ENCODE results near the gene WFS1. TPM values are rescaled to one million over a fixed set of nuclear protein-coding genes. Genes with fewer than 3 reads are reported as not detected.

WFS1 gene
- total RNA-seq, 2 donors from 2014 or later = 1.1 to 2.6 TPM

GRCh38 chr4:6341696-6342095 lies 72.0 kb downstream of the WFS1 start:
- Mint-ChIP-seq H3K36me3 (ENCODE audit: low read depth) (no peaks in the 10 kb centered on the region), H3K27me3 (peaks cover 20% of the 10 kb centered on the region), H3K4me1 (peaks cover 21% of the 10 kb centered on the region), H3K27ac (no peak overlapping the region), H3K4me3 (no peak overlapping the region), H3K9me3 (no peaks in the 10 kb centered on the region)
- ATAC-seq (replicated peaks) = no peak

DNA sequence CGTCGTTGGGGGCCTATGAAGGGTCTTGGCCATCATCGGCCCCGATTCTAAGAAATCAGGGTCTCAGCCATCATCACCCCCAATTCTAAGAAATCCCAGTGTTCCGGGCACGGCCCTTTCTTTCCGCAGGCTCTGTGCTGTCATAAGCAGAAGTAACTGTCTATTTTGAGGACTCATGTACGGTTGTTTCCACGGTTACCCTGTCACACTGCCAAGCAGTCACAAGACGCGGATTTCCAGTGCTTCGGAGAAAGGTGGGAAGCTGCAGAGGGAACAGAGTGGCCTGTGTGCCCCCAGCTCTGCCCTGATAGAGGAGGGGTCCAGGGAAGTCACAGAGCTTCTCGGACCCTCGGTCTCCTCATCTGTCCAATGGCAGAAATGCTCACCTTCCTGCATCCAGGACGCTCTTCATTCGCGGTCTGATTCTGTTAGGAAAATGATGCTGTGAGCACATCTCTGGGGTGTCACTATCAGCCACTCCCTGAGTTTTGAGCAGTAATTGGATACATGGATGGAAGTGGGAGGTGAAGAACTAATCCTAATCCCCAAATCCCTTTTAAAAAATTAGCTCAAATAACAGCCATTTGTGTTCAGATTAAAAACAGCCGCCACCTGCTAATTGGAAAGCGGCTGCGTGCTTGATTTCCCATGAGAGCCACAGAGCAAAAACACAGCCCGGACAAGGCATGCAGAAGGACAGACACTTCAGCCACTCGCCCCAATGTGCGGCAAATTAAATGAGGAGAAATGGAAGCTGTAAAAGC lies 73.1 kb downstream of the WFS1 start:
- H3K36me3 Mint-ChIP-seq (ENCODE audit: low read depth) = no peaks in the 10 kb centered on the region
- no peak overlapping the region for H3K4me3 Mint-ChIP-seq
- no peaks in the 10 kb centered on the region for H3K9me3 Mint-ChIP-seq
- no peak for ATAC-seq (replicated peaks)
- peaks cover 12% of the 10 kb centered on the region for H3K4me1 Mint-ChIP-seq
- H3K27ac Mint-ChIP-seq = no peak overlapping the region
- peaks cover 12% of the 10 kb centered on the region for H3K27me3 Mint-ChIP-seq

- no peaks in the 10 kb centered on the region for H3K4me1 Mint-ChIP-seq
- peak; percentile 85 for ATAC-seq (replicated peaks)
- H3K9me3 Mint-ChIP-seq = no peaks in the 10 kb centered on the region
Observed at GRCh38 chr4:6343939-6344408, 74.3 kb downstream of the WFS1 start.

GRCh38 chr4:6345096-6345830 lies 75.6 kb downstream of the WFS1 start:
- H3K36me3 Mint-ChIP-seq (ENCODE audit: low read depth) = no peaks in the 10 kb centered on the region
- no peak for ATAC-seq (replicated peaks)
- no peaks in the 10 kb centered on the region for H3K4me1 Mint-ChIP-seq
- H3K27ac Mint-ChIP-seq = no peak overlapping the region
- peaks cover 10% of the 10 kb centered on the region for H3K27me3 Mint-ChIP-seq
- H3K4me3 Mint-ChIP-seq = no peak overlapping the region
- H3K9me3 Mint-ChIP-seq = no peaks in the 10 kb centered on the region

More at GRCh38 chr4:6343939-6344408, 74.3 kb downstream of the WFS1 start:
- Mint-ChIP-seq H3K4me3 (no peak overlapping the region), H3K36me3 (ENCODE audit: low read depth) (no peaks in the 10 kb centered on the region), H3K27me3 (peaks cover 10% of the 10 kb centered on the region), H3K27ac (no peak overlapping the region)

GRCh38 chr4:6345866-6346265 lies 76.2 kb downstream of the WFS1 start:
- no peaks in the 10 kb centered on the region for H3K9me3 Mint-ChIP-seq
- no peaks in the 10 kb centered on the region for H3K36me3 Mint-ChIP-seq (ENCODE audit: low read depth)
- H3K27ac Mint-ChIP-seq = no peak overlapping the region
- no peak overlapping the region for H3K4me3 Mint-ChIP-seq
- H3K4me1 Mint-ChIP-seq = no peaks in the 10 kb centered on the region
- peaks cover 10% of the 10 kb centered on the region for H3K27me3 Mint-ChIP-seq
- no peak for ATAC-seq (replicated peaks)

DNA sequence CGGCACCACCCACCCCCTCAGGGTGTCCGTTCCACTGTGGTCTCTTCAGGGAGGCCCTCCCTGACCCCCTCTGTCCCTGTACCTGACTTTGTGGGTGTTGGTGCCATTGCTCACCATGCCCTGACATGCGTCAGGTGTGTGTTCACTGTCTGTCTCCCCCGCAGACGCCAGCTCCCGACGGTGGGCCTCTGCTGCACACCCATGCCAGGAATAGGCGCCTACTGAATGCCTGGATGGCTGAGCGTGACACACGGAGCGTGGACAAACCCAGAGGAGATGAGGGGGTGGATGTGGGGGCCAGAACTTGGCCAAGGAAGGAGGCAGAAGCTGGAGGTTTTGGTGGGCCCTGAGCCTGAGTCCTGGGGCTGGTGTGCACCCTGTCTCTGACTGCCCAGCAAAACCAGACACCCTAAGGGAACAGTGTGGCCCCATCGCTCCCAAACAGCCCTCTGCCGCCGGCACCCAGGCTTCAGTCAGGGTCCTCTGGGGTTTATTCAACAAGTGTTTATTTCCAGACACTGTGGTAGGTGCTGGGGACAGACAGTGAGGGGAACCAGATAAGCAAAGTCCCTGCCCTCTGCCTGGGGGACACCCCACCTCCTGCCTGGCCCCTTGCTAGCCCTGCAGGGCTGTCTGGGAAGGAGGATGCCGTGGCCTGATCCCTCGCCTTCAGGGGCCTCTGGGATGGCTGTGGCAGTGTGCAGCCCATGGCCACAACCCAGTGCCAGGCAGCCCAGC lies 76.9 kb downstream of the WFS1 start:
- ATAC-seq (replicated peaks) = no peak
- no peaks in the 10 kb centered on the region for H3K36me3 Mint-ChIP-seq (ENCODE audit: low read depth)
- no peaks in the 10 kb centered on the region for H3K9me3 Mint-ChIP-seq
- no peak overlapping the region for H3K4me3 Mint-ChIP-seq
- no peak overlapping the region for H3K27ac Mint-ChIP-seq
- peaks cover 7% of the 10 kb centered on the region for H3K27me3 Mint-ChIP-seq
- no peaks in the 10 kb centered on the region for H3K4me1 Mint-ChIP-seq

- no peaks in the 10 kb centered on the region for H3K36me3 Mint-ChIP-seq (ENCODE audit: low read depth)
- no peaks in the 10 kb centered on the region for H3K4me1 Mint-ChIP-seq
- no peak for ATAC-seq (replicated peaks)
- no peak overlapping the region for H3K4me3 Mint-ChIP-seq
- no peaks in the 10 kb centered on the region for H3K9me3 Mint-ChIP-seq
- H3K27ac Mint-ChIP-seq = no peak overlapping the region
- H3K27me3 Mint-ChIP-seq = peaks cover 11% of the 10 kb centered on the region
Observed at GRCh38 chr4:6347511-6348045, 77.9 kb downstream of the WFS1 start.

GRCh38 chr4:6348408-6348807 lies 78.8 kb downstream of the WFS1 start:
- no peak for ATAC-seq (replicated peaks)
- Mint-ChIP-seq H3K4me3 (no peak overlapping the region), H3K9me3 (no peaks in the 10 kb centered on the region), H3K27me3 (peaks cover 13% of the 10 kb centered on the region), H3K4me1 (no peaks in the 10 kb centered on the region), H3K36me3 (ENCODE audit: low read depth) (no peaks in the 10 kb centered on the region), H3K27ac (no peak overlapping the region)

DNA sequence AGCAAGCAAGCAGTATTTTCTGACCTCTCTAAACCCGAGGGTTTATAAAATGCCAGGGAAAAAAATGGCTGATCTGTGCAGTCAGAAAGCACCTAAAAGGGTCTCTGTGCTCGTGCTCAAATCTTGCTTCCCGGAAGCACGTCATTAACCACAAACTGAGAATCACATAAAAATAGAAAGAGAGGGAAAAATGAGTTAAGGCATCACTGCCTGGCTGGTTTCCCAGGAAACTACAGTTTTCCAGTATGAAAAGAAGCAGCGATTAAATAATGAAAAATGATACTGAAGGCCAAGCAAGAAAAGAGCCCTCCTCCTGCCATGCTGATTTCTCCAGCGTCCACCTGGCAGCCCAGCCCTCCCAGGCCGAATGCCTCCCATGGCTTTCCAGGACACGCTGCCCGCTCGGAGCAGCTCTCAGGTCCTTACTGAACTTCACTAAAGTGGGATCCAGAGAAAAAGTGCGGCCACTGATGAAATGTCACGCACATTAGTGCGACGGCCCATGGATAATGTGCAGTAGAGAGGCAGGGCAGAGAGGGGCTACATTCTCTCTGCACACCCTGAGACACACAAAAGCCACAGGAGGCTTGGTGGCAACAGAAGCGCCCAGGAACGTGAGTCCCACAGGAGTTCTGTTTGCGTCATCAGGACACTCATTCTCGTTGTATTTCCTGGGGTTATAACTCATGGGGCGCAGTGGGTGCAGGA lies 80.4 kb downstream of the WFS1 start:
- Mint-ChIP-seq H3K9me3 (no peaks in the 10 kb centered on the region), H3K4me3 (no peak overlapping the region), H3K36me3 (ENCODE audit: low read depth) (no peaks in the 10 kb centered on the region), H3K27ac (no peak overlapping the region), H3K4me1 (no peaks in the 10 kb centered on the region), H3K27me3 (peaks cover 15% of the 10 kb centered on the region)
- no peak for ATAC-seq (replicated peaks)

- Mint-ChIP-seq H3K4me3 (no peak overlapping the region), H3K27me3 (peaks cover 17% of the 10 kb centered on the region), H3K27ac (no peak overlapping the region), H3K36me3 (ENCODE audit: low read depth) (no peaks in the 10 kb centered on the region), H3K4me1 (no peaks in the 10 kb centered on the region), H3K9me3 (no peaks in the 10 kb centered on the region)
- no peak for ATAC-seq (replicated peaks)
Observed at GRCh38 chr4:6350646-6351045, 81.0 kb downstream of the WFS1 start.

- H3K4me1 Mint-ChIP-seq = no peaks in the 10 kb centered on the region
- H3K4me3 Mint-ChIP-seq = no peak overlapping the region
- H3K9me3 Mint-ChIP-seq = no peaks in the 10 kb centered on the region
- no peak for ATAC-seq (replicated peaks)
- no peak overlapping the region for H3K27ac Mint-ChIP-seq
- H3K27me3 Mint-ChIP-seq = peaks cover 15% of the 10 kb centered on the region
- H3K36me3 Mint-ChIP-seq (ENCODE audit: low read depth) = no peaks in the 10 kb centered on the region
Observed at GRCh38 chr4:6351246-6352000, 81.8 kb downstream of the WFS1 start.

DNA sequence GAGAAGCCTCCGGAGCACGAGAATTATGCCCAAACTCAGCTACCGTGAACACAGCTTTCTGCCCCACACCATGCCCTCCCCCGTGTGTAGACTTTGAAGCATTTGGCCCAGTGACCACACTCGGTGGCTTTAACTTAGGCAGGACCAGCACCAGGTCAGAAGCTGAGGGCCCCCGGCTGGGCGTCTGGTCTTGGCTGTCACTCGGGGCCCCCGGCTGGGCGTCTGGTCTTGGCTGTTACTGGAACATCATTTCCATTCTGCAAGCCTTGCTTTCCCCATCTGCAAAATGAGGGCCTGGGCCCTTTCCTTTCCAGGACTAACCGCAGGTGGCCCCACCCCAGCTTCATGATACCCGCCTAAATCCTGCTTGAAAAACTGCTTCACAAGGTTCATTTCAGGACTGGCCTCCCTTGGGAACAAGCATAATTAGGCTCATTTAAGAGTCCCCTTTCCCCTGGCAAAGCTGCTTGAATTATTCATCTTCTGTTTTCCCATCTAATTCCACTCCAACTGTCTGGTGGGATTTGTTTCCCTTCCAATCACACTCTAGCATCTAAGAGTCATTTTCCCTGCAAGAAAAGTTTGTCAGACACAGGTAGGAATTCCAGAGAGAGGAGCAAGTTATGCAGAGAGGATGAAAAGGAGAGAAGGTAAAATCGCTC lies 82.5 kb downstream of the WFS1 start:
- Mint-ChIP-seq H3K27me3 (peaks cover 15% of the 10 kb centered on the region), H3K27ac (no peak overlapping the region), H3K36me3 (ENCODE audit: low read depth) (no peaks in the 10 kb centered on the region), H3K4me3 (no peak overlapping the region), H3K4me1 (no peaks in the 10 kb centered on the region), H3K9me3 (no peaks in the 10 kb centered on the region)
- no peak for ATAC-seq (replicated peaks)
